Activated CD4-positive, alpha-beta T cell treated with anti-CD3 and anti-CD28 coated beads for 24 hours (primary cell): ENCODE measurements around the gene HESX1.

Experiments
- DNase-seq, 2 donors: peaks; one replicate each; pipeline ENCODE4 v3.0.0-alpha.2; 2020; ENCODE audit warnings: low read depth in 2 of 2

The HESX1 gene

GRCh38 chr3:57168151-57168550, 31.6 kb downstream of the HESX1 start:
- no peak for DNase-seq

- no peak for DNase-seq
Measured at GRCh38 chr3:57166660-57167059, 33.1 kb downstream of the HESX1 start.

- DNase-seq: no peak
Measured at GRCh38 chr3:57165641-57166040, 34.1 kb downstream of the HESX1 start.

DNA sequence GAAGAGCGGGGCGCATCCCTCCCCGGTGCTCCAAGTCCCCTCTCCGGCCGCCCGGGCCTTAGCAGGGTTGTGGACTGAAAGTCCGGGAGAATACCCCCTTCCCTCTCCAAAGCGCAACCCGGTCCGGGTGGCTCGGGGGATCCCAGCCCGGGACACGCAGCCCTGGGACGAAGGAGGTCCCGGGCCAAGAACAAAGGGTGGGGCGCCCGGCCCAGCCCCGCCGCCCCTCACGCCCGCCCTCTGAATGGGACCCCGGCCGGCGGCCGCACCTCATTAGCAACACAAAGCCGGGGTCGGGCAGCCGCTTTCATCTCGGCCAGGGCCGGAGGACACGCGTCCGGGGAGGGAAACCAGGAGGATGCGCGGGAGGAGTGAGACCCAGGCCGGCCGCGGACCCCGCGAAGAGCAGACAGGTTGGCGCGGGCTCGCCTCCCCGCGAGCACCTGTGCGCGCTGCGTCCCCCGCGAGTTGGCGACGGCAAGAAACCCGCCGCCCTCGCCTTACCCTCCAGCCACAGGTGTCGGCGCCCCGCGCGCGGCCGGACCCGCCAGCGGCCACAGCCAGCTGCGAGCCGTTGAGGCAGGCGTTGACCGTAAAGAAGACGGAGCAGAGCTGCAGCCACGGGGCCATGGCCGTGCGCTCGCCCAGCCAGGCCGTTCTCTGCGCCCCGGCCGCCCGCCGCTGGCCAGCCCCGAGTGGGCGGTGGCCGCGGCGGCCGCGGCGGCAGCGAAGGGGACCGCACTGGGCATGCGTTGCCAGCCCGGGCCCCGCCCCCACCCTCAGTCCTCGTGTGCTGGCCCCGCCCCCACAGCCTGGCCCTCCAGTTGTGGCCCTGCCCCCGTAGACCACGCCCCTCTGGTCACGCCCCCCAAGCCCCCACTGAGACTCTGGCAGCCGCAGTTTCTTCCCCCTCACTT, 34.9 kb downstream of the HESX1 start, which contains the start of gene IL17RD:
Gene IL17RD, minus strand, starts transcription at position 697 of the 917 bp plus-strand sequence. Its CDS starts 67 bp downstream, at position 630.
- DNase-seq: peak; percentile 39 to 63

DNA sequence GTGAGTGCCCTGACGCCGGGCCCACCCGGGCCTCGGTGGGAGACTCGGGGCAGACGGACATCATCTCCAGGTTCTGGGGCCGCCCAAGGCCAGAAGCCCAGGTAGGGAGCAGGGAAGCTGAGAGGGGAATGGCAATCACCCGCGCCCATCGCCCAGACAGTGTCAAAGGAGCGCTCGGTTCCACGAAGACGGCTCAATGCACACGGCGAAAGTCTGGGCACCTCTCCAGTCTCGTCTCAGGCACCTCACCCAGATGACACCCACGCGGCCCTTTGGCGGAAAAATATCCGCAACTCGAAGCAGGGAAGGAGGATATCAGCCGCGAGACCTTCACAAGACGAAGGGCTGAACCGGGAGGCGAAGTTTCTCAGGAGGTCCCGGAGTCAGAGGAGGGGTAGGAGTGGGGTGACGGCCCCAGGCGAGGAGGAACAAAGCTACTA, 35.5 kb downstream of the HESX1 start:
- peak in 1 of 2 donors; percentile 19 for DNase-seq

DNA sequence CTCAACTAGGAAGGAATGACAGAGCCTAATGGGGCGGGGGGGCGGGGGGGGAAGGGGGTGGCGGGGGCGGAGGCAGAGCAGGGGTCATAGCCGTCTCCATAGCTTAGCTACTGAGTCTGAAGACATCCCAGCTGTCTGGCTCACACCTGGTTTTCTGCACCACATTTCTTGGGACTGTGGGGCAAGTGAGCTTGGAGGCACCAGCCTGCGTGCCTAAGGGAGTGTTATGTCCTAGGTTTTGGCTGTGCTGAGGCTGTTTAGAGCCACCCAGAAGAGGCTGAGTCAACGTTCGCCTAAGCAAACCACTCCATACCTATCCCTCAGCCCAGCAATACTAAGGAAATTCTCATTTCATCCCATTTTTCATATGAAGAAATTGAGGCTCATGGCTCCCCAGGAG, 36.0 kb downstream of the HESX1 start:
- DNase-seq: no peak

- no peak for DNase-seq
Measured at GRCh38 chr3:57161915-57162314, 37.9 kb downstream of the HESX1 start.

DNA sequence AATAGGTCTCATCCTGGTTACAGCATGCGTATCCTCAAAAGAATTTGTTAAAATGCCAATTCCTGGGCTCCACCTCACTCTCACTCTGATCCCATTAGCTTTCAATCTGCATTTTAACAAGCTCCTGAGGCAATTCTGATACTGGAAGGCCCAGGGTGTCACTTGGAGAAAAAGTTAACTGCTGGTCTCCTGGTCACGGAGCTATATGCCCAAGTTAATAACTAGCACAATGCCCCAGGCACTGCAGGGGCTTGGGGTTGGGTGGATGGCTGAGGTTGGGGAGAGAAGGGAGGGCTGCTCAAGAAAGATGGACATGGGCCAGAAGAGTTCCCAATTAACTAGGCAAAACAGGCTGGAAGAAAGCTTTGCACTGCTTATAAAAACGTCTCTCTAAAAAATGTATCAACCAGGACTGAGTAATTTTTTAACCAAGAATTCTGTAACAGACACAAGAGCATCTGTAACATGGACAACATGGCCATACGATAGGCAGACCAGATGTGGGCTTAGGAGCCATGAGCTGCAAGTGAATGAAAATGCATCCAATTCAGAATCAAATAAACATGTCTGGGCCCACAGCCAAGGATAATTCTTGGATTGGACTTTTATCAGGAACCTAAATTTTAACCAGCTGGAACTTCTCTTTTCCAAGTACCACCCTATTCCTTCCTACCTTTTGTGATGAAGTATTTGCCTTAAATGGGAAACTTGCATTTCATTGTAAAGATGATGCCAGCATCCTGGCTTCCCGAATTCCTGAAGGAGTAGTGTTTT, 38.8 kb downstream of the HESX1 start:
- DNase-seq: no peak

DNA sequence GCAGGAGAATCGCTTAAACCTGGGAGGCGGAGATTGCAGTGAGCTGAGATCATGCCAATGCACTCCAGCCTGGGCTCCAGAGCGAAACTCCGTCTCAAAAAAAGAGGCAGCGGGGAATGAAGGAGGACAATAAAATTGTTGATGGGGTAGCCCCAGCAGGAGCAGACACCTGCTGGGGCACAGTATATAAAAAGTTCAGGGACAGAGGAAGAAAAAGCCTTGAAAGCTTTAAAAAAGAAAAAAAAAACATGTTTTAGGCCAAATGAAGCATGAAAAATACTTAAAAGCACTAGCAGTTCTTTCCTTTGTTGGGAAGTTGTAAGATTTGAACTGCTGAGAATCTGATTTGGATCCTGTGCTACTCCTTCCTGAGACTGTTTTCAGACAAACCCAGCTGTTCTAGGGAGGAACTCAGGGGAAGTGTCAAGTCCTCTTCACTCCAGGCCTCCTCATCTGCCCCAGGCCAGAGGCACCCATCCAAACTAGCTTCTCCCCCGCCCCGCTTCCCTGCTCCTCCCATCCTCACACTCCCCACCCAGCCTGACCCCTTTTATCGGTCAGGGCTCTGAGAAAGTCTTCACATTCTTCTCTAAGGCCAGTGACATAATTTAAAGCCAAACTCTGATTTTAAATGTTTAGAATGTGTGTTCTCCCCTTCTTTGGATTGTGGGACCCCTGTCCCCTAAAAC, 39.6 kb downstream of the HESX1 start:
- no peak for DNase-seq

- DNase-seq: no peak
Measured at GRCh38 chr3:57158813-57159738, 40.7 kb downstream of the HESX1 start.

DNA sequence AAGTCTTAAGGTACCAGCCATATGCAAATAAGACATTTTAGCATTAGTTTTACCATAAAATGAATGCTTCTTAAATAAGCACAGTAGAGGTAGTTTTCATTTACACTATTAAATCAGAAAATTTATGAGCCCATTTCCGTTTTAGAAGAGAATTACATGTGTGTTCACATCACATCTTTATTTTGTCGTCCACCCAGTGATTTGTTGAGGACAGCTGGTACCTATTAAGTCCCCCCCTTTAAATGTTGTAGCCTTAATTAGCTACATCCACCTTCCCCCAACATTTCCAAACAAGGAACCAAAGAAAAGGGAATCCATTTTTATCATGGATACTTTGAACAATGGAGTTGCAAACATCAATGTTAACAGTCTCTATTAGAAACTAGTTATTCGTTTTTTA, 41.5 kb downstream of the HESX1 start:
- DNase-seq: no peak

DNA sequence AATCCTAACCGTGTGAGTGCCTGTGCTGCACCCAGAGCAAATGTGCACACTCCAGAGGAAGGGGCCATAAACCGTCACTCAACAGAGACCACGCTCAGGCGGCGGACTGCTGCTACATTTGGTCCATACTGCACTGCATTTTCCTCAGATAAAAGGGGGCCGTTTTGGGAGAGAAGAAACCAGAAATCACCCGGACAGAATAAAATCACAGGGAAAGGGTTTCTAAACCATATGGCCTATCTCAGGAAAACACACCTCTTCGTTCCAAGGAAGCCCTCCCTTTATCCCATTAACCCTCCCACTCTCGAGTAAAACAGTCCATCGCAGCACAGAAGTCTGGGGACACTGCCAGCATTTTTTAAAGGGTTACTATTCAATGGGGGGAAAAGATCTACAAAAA, 42.2 kb downstream of the HESX1 start:
- DNase-seq: no peak

DNA sequence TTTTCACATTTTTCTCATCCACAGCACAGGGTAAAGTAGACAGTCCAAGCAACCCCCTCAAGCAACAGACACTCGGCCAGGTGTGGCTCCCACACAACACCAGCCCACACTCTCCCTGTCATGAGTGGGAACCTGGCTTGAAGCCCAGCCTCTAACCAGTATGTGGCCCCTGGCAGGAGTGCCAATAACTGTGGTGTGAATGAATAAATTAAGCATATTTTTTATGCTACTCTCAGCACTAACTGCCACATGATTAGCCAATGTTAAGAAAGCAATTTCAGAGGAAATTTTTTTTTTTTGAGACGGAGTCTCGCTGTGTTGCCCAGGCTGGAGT, 44.5 kb downstream of the HESX1 start:
- no peak for DNase-seq

DNA sequence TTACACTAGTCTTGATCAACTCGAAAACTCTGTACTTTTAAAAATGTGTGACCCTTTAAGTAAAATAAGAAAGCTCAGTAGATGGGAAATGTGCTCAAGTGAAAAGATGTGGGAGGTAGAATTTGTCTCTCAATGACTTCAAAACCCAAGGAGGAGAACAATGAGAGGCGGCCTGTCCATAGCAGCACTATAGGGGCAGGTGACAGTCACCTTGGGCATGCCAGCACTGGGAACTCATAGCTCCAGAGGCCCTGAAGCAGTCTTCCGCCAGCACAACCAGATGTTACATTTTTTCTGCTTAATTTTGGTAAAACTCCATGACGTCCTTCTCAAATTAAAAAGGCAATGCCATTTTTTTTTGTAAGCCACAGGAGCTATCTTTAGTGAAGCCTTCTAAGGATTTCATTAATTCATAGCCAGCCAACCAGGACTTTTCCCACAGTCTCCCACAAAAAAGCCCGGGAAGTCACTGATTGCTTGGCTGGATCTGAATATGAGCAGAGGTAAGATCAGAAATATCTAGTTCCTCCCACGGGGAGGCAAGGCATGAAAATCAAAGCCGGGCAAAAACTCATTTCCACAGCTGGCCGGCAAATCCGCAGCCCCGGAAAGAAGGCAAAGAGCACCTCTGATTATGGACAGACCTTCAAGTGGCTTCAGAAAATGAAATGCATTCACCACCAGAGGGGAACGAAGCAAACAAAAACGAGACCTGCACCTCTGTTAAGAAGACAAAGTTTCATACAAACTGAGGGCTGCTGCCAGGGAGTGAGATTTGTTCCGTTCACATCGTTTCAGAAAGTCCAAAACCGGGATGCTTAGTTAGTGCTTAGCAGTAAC, 45.1 kb downstream of the HESX1 start:
- DNase-seq: no peak

GRCh38 chr3:57152151-57153143, 47.3 kb downstream of the HESX1 start:
- DNase-seq: no peak

DNA sequence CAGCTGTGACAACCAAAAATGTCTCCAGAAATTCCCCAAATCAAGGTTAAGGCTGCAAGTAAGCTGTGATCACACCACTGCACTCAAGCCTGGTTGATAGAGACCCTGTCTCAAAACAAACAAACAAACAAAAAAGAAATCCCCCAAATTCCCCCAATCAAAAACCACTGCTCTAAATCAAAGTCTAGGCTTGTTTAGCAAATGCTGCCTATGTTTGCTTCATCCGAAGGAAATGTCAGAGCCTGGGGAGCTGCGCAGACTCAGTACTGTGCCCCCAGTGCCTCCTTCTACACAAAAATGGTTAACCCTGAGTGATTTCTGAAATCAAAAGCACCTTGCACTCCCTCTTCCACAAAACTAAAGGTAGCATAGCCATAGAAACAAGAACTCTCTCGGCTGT, 48.0 kb downstream of the HESX1 start:
- no peak for DNase-seq

DNA sequence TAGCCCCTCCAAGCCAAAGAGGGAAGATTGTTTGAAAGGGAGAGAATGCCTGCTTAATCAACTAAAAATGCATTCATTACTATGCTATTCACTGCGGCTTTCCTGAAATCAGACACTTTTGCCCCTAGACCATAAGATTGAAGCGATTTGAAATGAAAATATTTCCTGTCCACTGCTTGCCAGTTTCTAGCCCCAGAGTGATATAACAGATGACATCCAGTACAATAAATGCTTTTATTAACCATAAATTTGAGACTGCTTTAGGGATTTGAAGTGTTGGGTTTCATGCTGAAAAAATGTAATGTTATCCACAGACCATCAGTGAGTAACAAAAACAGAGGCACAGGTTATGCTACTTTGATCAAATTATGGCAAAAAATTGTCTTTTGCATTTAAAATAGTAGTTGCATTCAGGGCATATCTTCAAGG, 48.7 kb downstream of the HESX1 start:
- no peak for DNase-seq

- no peak for DNase-seq
Measured at GRCh38 chr3:57150113-57150581, 49.6 kb downstream of the HESX1 start.
